Measurements from ENCODE around the gene RELL2. TPM values are rescaled to one million over a fixed set of nuclear protein-coding genes. Genes with fewer than 3 reads are reported as not detected.

RELL2 gene
- total RNA-seq, 1 donor from 2014 or later, result 1.0 TPM

DNA sequence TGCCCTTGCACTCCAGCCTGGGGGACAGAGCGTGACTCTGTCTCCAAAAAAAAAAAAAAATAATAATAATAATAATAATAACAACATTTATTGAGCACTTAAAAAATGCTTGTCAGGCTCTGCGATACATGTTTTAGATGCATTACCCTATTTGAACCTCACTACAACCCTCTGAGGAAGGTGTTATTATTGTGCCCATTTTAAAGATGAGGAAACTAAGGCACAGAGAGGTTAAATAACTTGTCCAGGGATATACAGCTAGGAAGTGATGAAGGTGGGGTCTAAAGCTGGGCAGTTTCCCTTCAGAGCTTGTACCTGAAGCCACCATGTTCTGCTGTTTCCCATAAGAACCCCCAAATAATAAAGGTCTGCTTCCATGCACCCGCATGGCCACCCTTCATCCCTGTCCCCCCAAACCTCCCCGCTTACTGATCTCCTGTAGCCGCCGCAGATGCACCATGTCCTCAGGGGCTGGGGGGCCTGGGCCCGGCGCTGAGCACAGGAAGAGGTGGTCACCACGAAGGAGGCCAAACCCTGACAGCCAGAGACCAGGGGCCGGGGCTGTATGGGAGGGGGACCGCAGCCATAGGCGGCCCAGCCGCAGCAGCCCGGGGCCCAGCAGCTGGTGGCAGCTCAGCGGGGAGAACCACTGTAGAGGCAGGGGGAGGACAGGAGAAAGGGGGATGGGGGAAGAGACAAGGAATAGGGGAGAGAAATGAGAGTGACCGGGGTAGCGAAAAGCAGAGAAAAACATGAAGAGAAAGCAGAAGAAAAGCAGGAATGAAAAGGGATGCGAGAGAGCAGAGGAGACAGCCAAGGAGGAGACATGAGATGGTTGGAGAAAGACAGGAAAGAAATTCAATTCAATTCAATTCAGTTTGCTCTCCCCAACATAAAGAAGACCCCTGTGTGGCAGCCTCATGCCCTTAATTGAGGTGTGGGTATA, 29.5 kb downstream of the RELL2 start:
- Histone ChIP-seq H3K36me3 (peaks cover 47% of the 10 kb centered on the region), H3K27me3 (ENCODE audit: low read depth) (no peaks in the 10 kb centered on the region), H3K9me3 (replicated peaks) (no peaks in the 10 kb centered on the region), H3K27ac (replicated peaks) (no peak overlapping the region), H3K4me1 (peaks cover 4% of the 10 kb centered on the region), H3K4me3 (no peak overlapping the region)
- TF ChIP-seq, protein P1, sequence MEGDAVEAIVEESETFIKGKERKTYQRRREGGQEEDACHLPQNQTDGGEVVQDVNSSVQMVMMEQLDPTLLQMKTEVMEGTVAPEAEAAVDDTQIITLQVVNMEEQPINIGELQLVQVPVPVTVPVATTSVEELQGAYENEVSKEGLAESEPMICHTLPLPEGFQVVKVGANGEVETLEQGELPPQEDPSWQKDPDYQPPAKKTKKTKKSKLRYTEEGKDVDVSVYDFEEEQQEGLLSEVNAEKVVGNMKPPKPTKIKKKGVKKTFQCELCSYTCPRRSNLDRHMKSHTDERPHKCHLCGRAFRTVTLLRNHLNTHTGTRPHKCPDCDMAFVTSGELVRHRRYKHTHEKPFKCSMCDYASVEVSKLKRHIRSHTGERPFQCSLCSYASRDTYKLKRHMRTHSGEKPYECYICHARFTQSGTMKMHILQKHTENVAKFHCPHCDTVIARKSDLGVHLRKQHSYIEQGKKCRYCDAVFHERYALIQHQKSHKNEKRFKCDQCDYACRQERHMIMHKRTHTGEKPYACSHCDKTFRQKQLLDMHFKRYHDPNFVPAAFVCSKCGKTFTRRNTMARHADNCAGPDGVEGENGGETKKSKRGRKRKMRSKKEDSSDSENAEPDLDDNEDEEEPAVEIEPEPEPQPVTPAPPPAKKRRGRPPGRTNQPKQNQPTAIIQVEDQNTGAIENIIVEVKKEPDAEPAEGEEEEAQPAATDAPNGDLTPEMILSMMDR (IDR thresholded peaks at IDR 0.05; ENCODE audit: borderline replicate concordance), result no peak
- DNase-seq, result no peak
- intact Hi-C loops (cut with micrococcal nuclease), result no loop called here

DNA sequence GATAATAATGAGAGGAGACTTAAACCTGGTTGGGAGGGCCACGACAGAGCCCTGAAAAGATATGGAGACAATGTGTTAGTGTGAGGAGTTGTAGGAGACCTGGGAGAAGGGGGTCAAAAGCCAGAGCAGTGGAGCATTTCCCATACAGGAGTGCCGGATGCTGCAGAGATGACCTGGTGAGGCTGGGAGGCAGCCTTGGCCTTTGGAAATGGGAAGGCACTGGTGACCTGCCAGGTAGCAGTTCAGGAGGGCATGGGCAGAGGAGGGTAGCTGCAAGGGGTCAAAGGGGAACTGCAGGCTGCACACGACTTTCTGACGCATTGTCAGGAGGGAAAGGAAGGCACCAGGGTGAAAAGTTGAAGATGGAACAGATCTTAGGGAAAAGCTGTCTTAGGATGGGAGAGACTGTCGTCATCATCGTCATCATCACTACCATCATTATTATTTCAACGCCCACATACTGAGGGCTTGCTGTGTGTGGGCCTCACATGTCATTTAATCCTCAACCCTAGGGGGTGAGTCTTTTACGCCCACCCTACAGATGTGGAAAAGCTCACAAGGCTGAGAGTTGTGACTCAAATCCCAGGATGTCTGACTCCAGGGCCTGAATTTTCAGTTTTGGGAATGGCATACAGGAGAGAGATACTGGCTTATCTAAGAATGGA, 31.9 kb downstream of the RELL2 start:
- intact Hi-C loops (cut with micrococcal nuclease), result no loop called here
- Histone ChIP-seq H3K36me3 (peaks cover 42% of the 10 kb centered on the region), H3K4me1 (peaks cover 12% of the 10 kb centered on the region), H3K27me3 (ENCODE audit: low read depth) (no peaks in the 10 kb centered on the region), H3K9me3 (replicated peaks) (no peaks in the 10 kb centered on the region), H3K4me3 (no peak overlapping the region), H3K27ac (replicated peaks) (no peak overlapping the region)
- TF ChIP-seq, protein P1 (IDR thresholded peaks at IDR 0.05; ENCODE audit: borderline replicate concordance), result no peak
- no peak for DNase-seq

DNA sequence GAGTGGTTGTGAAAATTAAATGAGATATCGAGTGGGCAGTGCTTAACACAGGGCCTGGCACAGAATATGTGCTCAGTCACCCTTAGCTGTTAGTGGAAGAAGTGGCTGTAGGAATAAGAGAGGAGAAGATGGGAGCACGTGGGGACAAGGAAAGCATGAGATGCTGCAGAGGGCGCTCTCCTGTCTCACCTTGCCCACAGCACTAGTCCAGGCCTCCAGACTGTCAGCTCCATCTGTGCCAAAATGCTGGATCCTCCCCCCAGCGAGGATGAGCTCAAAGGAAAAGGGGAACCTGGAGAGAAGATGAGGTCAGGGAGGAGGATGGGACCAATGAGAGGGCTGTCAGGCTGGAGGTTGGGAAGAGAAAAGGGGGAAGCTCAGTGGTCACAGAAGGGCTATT, 32.7 kb downstream of the RELL2 start:
- no peaks in the 10 kb centered on the region for H3K27me3 ChIP-seq (ENCODE audit: low read depth)
- peaks cover 20% of the 10 kb centered on the region for H3K4me1 ChIP-seq
- DNase-seq, result no peak
- H3K27ac ChIP-seq (replicated peaks), result no peak overlapping the region
- TF ChIP-seq, protein P1 (IDR thresholded peaks at IDR 0.05; ENCODE audit: borderline replicate concordance), result no peak
- H3K4me3 ChIP-seq, result no peak overlapping the region
- H3K9me3 ChIP-seq (replicated peaks), result no peaks in the 10 kb centered on the region
- intact Hi-C loops (cut with micrococcal nuclease), result no loop called here
- H3K36me3 ChIP-seq, result peaks cover 36% of the 10 kb centered on the region

DNA sequence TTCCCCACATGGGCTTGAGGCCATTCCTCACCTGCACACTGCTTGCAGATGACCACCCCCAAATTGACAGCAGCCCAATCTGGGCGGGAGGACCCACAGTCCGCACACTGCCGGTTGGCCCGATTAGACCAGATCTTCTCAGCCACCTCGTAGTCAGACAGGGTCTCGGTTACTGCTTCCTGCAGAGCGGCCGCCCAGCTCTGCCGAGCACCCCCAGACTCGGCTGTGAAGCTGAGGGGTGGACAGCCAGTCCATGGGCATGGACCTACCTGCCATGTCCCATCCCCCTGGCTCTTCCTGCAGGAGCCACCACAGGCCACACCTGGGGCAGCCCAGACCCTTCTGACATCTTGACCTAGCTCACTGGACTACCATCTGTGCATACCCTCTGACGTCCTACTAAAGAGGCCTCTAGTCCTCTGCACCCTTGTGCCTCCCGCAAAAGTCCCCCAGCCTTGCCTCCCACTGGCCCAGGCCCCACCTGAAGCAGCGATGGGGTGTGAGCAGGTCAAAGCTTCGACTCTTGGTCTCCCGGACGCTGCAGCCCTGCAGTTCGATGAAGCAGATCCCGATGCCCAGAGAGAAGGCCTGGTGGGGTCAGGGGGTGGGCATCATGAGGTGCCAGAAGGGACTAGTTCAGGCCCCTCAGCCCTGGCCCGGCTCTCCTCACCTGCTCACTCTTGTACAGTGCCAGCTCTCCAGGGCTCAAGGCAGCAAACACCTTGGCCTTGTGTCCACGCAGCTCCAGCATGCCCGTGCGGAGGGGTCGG, 35.5 kb downstream of the RELL2 start:
- Histone ChIP-seq H3K4me1 (peaks cover 28% of the 10 kb centered on the region), H3K27me3 (ENCODE audit: low read depth) (no peaks in the 10 kb centered on the region), H3K36me3 (peaks cover 23% of the 10 kb centered on the region), H3K9me3 (replicated peaks) (no peaks in the 10 kb centered on the region), H3K4me3 (no peak overlapping the region), H3K27ac (replicated peaks) (no peak overlapping the region)
- DNase-seq, result no peak
- intact Hi-C loops (cut with micrococcal nuclease), result no loop called here
- TF ChIP-seq, protein P1 (IDR thresholded peaks at IDR 0.05; ENCODE audit: borderline replicate concordance), result no peak
